Lower leg skin (tissue), 3 donors: Measurements from ENCODE around the gene CSF1R.

Experiments used
- CTCF ChIP-seq, 3 donors: fragments of 450-650 bp; IDR thresholded peaks; one replicate each; pipeline ENCODE4 v1.5.1; 2016; ENCODE audit warnings: antibody characterized with exemption in 3 of 3, mild to moderate bottlenecking in 3 of 3, moderate library complexity in 2 of 3
- POLR2A ChIP-seq, 2 donors: fragments of 450-650 bp; IDR thresholded peaks; one replicate each; pipeline ENCODE4 v1.6.1; 2016 to 2017; ENCODE audit warnings: antibody characterized with exemption in 2 of 2, mild to moderate bottlenecking in 1 of 2, moderate library complexity in 1 of 2

- peak in 1 of 3 donors; percentile 73 for TF ChIP-seq CTCF (IDR thresholded peaks at IDR 0.05)
- TF ChIP-seq POLR2A (IDR thresholded peaks at IDR 0.05), result no peak
Measured at GRCh38 chr5:150129813-150130492, 43.6 kb upstream of the CSF1R start.
